ENCODE measurements around the gene GEMIN7.

DNA sequence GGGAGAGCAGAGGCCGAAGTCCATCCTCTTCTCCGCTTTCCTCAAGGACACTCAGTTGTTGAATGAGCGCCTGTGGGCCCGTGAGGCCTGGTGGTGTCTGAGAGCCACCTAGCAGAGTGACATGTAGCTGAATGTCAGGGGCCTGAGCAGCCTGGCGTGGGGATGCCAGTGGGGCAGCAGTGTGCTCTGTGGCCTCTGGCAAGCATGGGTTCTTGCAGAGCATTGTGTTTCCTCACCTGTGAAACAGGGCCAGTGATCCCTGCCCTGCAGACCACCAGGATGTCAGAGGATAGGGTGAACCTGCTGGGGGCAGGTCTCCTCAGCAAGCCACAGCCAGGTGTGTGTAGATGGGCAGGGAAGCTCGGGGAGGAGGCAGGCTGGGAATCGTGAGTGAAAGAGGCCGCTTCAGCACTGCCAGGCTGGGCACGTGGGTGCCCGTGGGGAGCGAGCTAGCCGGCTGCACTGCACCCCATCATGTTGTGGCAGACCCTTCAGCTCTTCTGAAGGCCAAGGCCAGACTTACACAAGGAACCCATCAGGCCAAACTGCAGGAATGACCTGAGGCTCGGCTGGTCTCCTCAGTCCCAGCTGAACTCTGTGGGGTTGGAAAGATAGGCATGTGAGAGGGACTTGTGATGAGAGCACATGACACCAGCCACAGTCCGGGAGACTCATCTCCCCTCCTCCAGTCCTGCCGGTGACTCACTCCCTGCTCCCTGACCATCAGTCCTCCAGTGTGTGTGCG, 18.9 kb downstream of the GEMIN7 start:
- TF ChIP-seq CTCF (IDR thresholded peaks at IDR 0.05; ENCODE audit: poor library complexity, severe bottlenecking) (no peak), SMC3 (conservative IDR thresholded peaks at IDR 0.05; ENCODE audit: poor library complexity) (no peak), EZH2 (IDR thresholded peaks at IDR 0.05; ENCODE audit: borderline replicate concordance, insufficient read depth, low read length, poor library complexity, severe bottlenecking) (no peak), EP300 (conservative IDR thresholded peaks at IDR 0.05; ENCODE audit: poor library complexity, severe bottlenecking) (no peak), POLR2AphosphoS5 (IDR thresholded peaks at IDR 0.05) (no peak), REST (IDR thresholded peaks at IDR 0.05; ENCODE audit: borderline replicate concordance) (no peak), RAD21 (conservative IDR thresholded peaks at IDR 0.05) (no peak)
